GM18526 (cell line): Measurements from ENCODE around the gene IL4I1.

Experiments
- POLR2A ChIP-seq: IDR thresholded peaks from 3 replicates; pipeline ENCODE4 v1.6.1; 2011; ENCODE audit not compliant: insufficient read length; ENCODE audit errors: extremely low read depth

IL4I1 gene

GRCh38 chr19:49896863-49897621, at the start of gene IL4I1:
Gene IL4I1, minus strand, starts transcription at chr19:49896887. Its CDS starts 727 bp downstream, at chr19:49896160.
- no peak for TF ChIP-seq POLR2A

- no peak for TF ChIP-seq POLR2A
Observed at GRCh38 chr19:49946415-49946814, 49.7 kb upstream of the IL4I1 start.

- no peak for TF ChIP-seq POLR2A
Observed at GRCh38 chr19:49940482-49940791, 43.8 kb upstream of the IL4I1 start.

GRCh38 chr19:49939721-49940481, 43.2 kb upstream of the IL4I1 start:
- TF ChIP-seq POLR2A: no peak

GRCh38 chr19:49938662-49939061, 42.0 kb upstream of the IL4I1 start:
- no peak for TF ChIP-seq POLR2A

GRCh38 chr19:49937750-49938381, 41.2 kb upstream of the IL4I1 start:
- TF ChIP-seq POLR2A: no peak

GRCh38 chr19:49936549-49936948, 39.9 kb upstream of the IL4I1 start:
- no peak for TF ChIP-seq POLR2A

GRCh38 chr19:49933643-49934042, 37.0 kb upstream of the IL4I1 start:
- TF ChIP-seq POLR2A: no peak

GRCh38 chr19:49932731-49933131, 36.0 kb upstream of the IL4I1 start:
- no peak for TF ChIP-seq POLR2A

GRCh38 chr19:49932041-49932451, 35.4 kb upstream of the IL4I1 start:
- TF ChIP-seq POLR2A: no peak

- no peak for TF ChIP-seq POLR2A
Observed at GRCh38 chr19:49931293-49932040, 34.8 kb upstream of the IL4I1 start.

GRCh38 chr19:49930483-49931011, 33.9 kb upstream of the IL4I1 start:
- no peak for TF ChIP-seq POLR2A

- TF ChIP-seq POLR2A: peak; percentile 97
Observed at GRCh38 chr19:49929611-49930482, 33.2 kb upstream of the IL4I1 start.

GRCh38 chr19:49929121-49929610, 32.5 kb upstream of the IL4I1 start, which contains the start of the genes ATF5 and NUP62:
Gene ATF5, plus strand, starts transcription at chr19:49929205. Its CDS starts 1,646 bp downstream, at chr19:49930851.
Gene NUP62, minus strand, starts transcription at chr19:49929504. Its CDS starts 19,697 bp downstream, at chr19:49909807.
- TF ChIP-seq POLR2A: peak; percentile 93
